Panc1 (cell line): ENCODE results near the gene TCEANC2. TPM values are rescaled to one million over a fixed set of nuclear protein-coding genes. Genes with fewer than 3 reads are reported as not detected.

Experiments used
- ATAC-seq: fragments of 200-7000 bp; cut with Tn5 transposase; 2 replicates; pipeline ENCODE4 v1.9.1; 2020; ENCODE audit warnings: mild to moderate bottlenecking, moderate library complexity
- BruUV-seq: library from RNA; stranded (reverse); fragments of 400-500 nt; replicated peaks from 2 replicates; lab custom pipeline; 2021; lab: Mats Ljungman, UMichigan
- CTCF ChIA-PET: fragments of 300-600 bp; sonication (Branson Sonifier 250); formaldehyde crosslinking; loops from one replicate; lab custom pipeline; 2022; ENCODE audit warnings: antibody characterized with exemption; lab: Charles Lee
- POLR2A ChIA-PET: fragments of 300-600 bp; sonication (Branson Sonifier 250); formaldehyde crosslinking; loops from one replicate; lab custom pipeline; 2022; ENCODE audit warnings: antibody characterized with exemption; lab: Charles Lee
- DNase-seq: peaks from one replicate; pipeline ENCODE4 v3.0.0-alpha.2; 2010; ENCODE audit warnings: low read depth, low spot score
- H3K27ac ChIP-seq: 2 replicates; pipeline ENCODE4 v1.5.1; 2011; ENCODE audit warnings: mild to moderate bottlenecking, low read length, inconsistent platforms
- H3K27me3 ChIP-seq: fragments of 200-500 bp; sonication (Bioruptor generic); 2 replicates; pipeline ENCODE4 v1.6.0; 2014; ENCODE audit warnings: low read length, inconsistent platforms; ENCODE audit not compliant: control insufficient read depth, insufficient read depth
- H3K36me3 ChIP-seq: fragments of 200-500 bp; sonication (Bioruptor generic); 2 replicates; pipeline ENCODE4 v1.5.1; 2014; ENCODE audit warnings: inconsistent platforms, mild to moderate bottlenecking, low read length, moderate library complexity; ENCODE audit not compliant: control insufficient read depth, insufficient read depth
- H3K4me1 ChIP-seq: 2 replicates; pipeline ENCODE4 v1.5.1; 2011; ENCODE audit warnings: inconsistent platforms, mild to moderate bottlenecking, low read length, moderate library complexity; ENCODE audit not compliant: control insufficient read depth, insufficient read depth
- H3K4me3 ChIP-seq, 2 experiments: 2 replicates each; pipeline ENCODE4 v1.5.1; 2011 to 2012; ENCODE audit warnings: low read depth in 2 of 2, low read length in 2 of 2, mild to moderate bottlenecking in 2 of 2, inconsistent platforms in 1 of 2, moderate library complexity in 1 of 2
- H3K9me3 ChIP-seq: fragments of 200-500 bp; sonication (Bioruptor generic); 2 replicates; pipeline ENCODE4 v1.5.1; 2014; ENCODE audit warnings: low read depth, mild to moderate bottlenecking, inconsistent platforms, low read length, moderate library complexity; ENCODE audit not compliant: control insufficient read depth, insufficient read depth
- CTCF ChIP-seq: fragments of 450-650 bp; IDR thresholded peaks from 2 replicates; pipeline ENCODE4 v1.5.1; 2017; ENCODE audit warnings: mild to moderate bottlenecking
- POLR2AphosphoS5 ChIP-seq: IDR thresholded peaks from 2 replicates; pipeline ENCODE4 v1.6.1; 2012; ENCODE audit warnings: mild to moderate bottlenecking, low read depth, low read length, moderate library complexity
- REST ChIP-seq, 2 experiments: IDR thresholded peaks; 2 replicates each; pipeline ENCODE4 v1.6.1; 2011 to 2012; ENCODE audit warnings: low read depth in 2 of 2, control low read depth in 1 of 2, low read length in 1 of 2, mild to moderate bottlenecking in 1 of 2, moderate library complexity in 1 of 2; ENCODE audit not compliant: insufficient read depth in 1 of 2
- SIN3A ChIP-seq: IDR thresholded peaks from 2 replicates; pipeline ENCODE4 v1.6.1; 2012; ENCODE audit warnings: low read depth, mild to moderate bottlenecking, low read length, moderate library complexity, borderline replicate concordance; ENCODE audit not compliant: insufficient read depth
- TCF7L2 ChIP-seq: IDR thresholded peaks from 2 replicates; pipeline ENCODE4 v1.6.1; 2011; ENCODE audit warnings: mild to moderate bottlenecking, low read depth, low read length, inconsistent platforms
- in situ Hi-C: cut with HindIII; loops from 2 replicates; pipeline ENCODE4 v1.10.0; 2016; ENCODE audit warnings: low sequenced_read_pairs, low pct_unique_long_range_greater_than_20kb
- intact Hi-C: fragments of 100-400 bp; cut with micrococcal nuclease; formaldehyde crosslinking; loops from one replicate; pipeline ENCODE4 v1.10.0; 2022; ENCODE audit not compliant: unreplicated experiment
- total RNA-seq: library from RNA; stranded (reverse); gene quantifications from one replicate; pipeline ENCODE4 v1.2.1, GENCODE V29; 2021; ENCODE audit not compliant: unreplicated experiment

Gene TCEANC2
- total RNA-seq, 1 experiment from 2014 or later = 5.1 TPM

- BruUV-seq = no TSS peak
- ChIA-PET POLR2A (no interaction called here), CTCF (interaction anchor here (0.6 kb wide), 1 partner anchor 34 kb away, joined by 5 read pairs; no protein-coding TSS in a partner anchor)
- Histone ChIP-seq H3K4me1 (no peaks in the 10 kb centered on the region), H3K9me3 (no peaks in the 10 kb centered on the region), H3K36me3 (no peaks in the 10 kb centered on the region), H3K4me3 (no peak overlapping the region), H3K27ac (no peak overlapping the region), H3K27me3 (no peaks in the 10 kb centered on the region)
- in situ Hi-C loops = no loop called here
- TF ChIP-seq TCF7L2 (no peak), POLR2AphosphoS5 (no peak), REST (IDR thresholded peaks at IDR 0.05; ENCODE audit: insufficient read depth in 1 of 2, low read depth in 2 of 2, low read length in 1 of 2) (no peak), CTCF (no peak)
- intact Hi-C loops = no loop called here
- DNase-seq (no peak), ATAC-seq (no peak)
Measured at GRCh38 chr1:54139711-54140110, 86.3 kb downstream of the TCEANC2 start.

- DNase-seq = no peak
- H3K36me3 ChIP-seq = no peaks in the 10 kb centered on the region
- no peak overlapping the region for H3K27ac ChIP-seq
- intact Hi-C loops = no loop called here
- no peak overlapping the region for H3K4me3 ChIP-seq
- ChIA-PET CTCF (no interaction called here), POLR2A (no interaction called here)
- BruUV-seq = no TSS peak
- no peak for TF ChIP-seq POLR2AphosphoS5
- no peak for TF ChIP-seq SIN3A
- no peak for TF ChIP-seq REST (IDR thresholded peaks at IDR 0.05; ENCODE audit: insufficient read depth in 1 of 2, low read depth in 2 of 2, low read length in 1 of 2)
- TF ChIP-seq CTCF = no peak
- no peak for TF ChIP-seq TCF7L2
- H3K27me3 ChIP-seq = no peaks in the 10 kb centered on the region
- no peak for ATAC-seq
- no peaks in the 10 kb centered on the region for H3K9me3 ChIP-seq
- in situ Hi-C loops = no loop called here
- no peaks in the 10 kb centered on the region for H3K4me1 ChIP-seq
Measured at GRCh38 chr1:54142146-54142900, 88.9 kb downstream of the TCEANC2 start.
